Caco-2 (cell line): ENCODE measurements around the gene BACH2. TPM values are rescaled to one million over a fixed set of nuclear protein-coding genes. Genes with fewer than 3 reads are reported as not detected.

Experiments used
- BruUV-seq: library from RNA; stranded (reverse); fragments of 400-500 nt; replicated peaks from 2 replicates; lab custom pipeline; 2021; lab: Mats Ljungman, UMichigan
- CTCF ChIA-PET: fragments of 300-600 bp; sonication (Branson Sonifier 250); formaldehyde crosslinking; loops from one replicate; lab custom pipeline; 2022; ENCODE audit warnings: antibody characterized with exemption; lab: Charles Lee
- POLR2A ChIA-PET: fragments of 300-600 bp; sonication (Branson Sonifier 250); formaldehyde crosslinking; loops from one replicate; lab custom pipeline; 2022; ENCODE audit warnings: antibody characterized with exemption; lab: Charles Lee
- DNase-seq, 2 experiments: peaks; one replicate each; pipeline versions ENCODE4 v3.0.0 to v3.0.0-alpha.2; 2020 to 2022
- H3K27me3 ChIP-seq: replicated peaks from 2 replicates; pipeline ENCODE4 v1.6.0; 2011; ENCODE audit warnings: low read length; ENCODE audit not compliant: control insufficient read depth, insufficient read depth
- H3K36me3 ChIP-seq: 2 replicates; pipeline ENCODE4 v1.5.1; 2011; ENCODE audit warnings: low read length; ENCODE audit not compliant: control insufficient read depth, insufficient read depth
- H3K4me1 ChIP-seq: fragments of 250-450 bp; sonication (Bioruptor Pico); 2 replicates; pipeline ENCODE4 v1.5.1; 2020; ENCODE audit warnings: mild to moderate bottlenecking
- H3K4me3 ChIP-seq: 2 replicates; pipeline ENCODE4 v1.5.1; 2011; ENCODE audit warnings: low read depth, mild to moderate bottlenecking, control low read depth, low read length
- H3K9me3 ChIP-seq: fragments of 250-450 bp; sonication (Bioruptor Pico); 2 replicates; pipeline ENCODE4 v1.5.1; 2020; ENCODE audit warnings: mild to moderate bottlenecking, moderate library complexity
- H3K27ac Mint-ChIP-seq: one replicate; pipeline ENCODE4 v1.8.0; 2022; ENCODE audit warnings: mixed read lengths; ENCODE audit not compliant: unreplicated experiment
- H3K27me3 Mint-ChIP-seq: one replicate; pipeline ENCODE4 v1.8.0; 2022; ENCODE audit warnings: mixed read lengths; ENCODE audit not compliant: insufficient read depth, unreplicated experiment
- H3K36me3 Mint-ChIP-seq: one replicate; pipeline ENCODE4 v1.8.0; 2022; ENCODE audit warnings: mild to moderate bottlenecking, mixed read lengths; ENCODE audit not compliant: insufficient read depth, unreplicated experiment
- H3K4me1 Mint-ChIP-seq: one replicate; pipeline ENCODE4 v1.8.0; 2022; ENCODE audit warnings: low read depth, mixed read lengths; ENCODE audit not compliant: unreplicated experiment
- H3K4me3 Mint-ChIP-seq: one replicate; pipeline ENCODE4 v1.8.0; 2022; ENCODE audit warnings: mild to moderate bottlenecking, moderate library complexity, mixed read lengths; ENCODE audit not compliant: unreplicated experiment
- H3K9me3 Mint-ChIP-seq: one replicate; pipeline ENCODE4 v1.8.0; 2022; ENCODE audit warnings: mixed read lengths; ENCODE audit not compliant: unreplicated experiment
- CTCF ChIP-seq, 2 experiments: fragments of 200-600 bp in 1 of 2; IDR thresholded peaks; 1 replicate in 1 of 2; 2 replicates in 1 of 2; pipeline versions ENCODE4 v1.5.1 to v1.8.0; 2011 to 2022; ENCODE audit warnings: antibody characterized with exemption in 1 of 2, control low read depth in 1 of 2, inconsistent platforms in 1 of 2, low read depth in 1 of 2, low read length in 1 of 2, mild to moderate bottlenecking in 1 of 2, moderate library complexity in 1 of 2; ENCODE audit not compliant: insufficient read depth in 1 of 2, severe bottlenecking in 1 of 2, unreplicated experiment in 1 of 2
- intact Hi-C: fragments of 100-400 bp; cut with micrococcal nuclease; formaldehyde crosslinking; loops from one replicate; pipeline ENCODE4 v1.10.0; 2022; ENCODE audit not compliant: unreplicated experiment
- total RNA-seq: library from RNA; stranded (reverse); gene quantifications from 2 replicates; pipeline ENCODE4 v1.2.3, GENCODE V29; 2022

The BACH2 gene
- total RNA-seq, 1 experiment from 2014 or later: 0.43 TPM

- Histone ChIP-seq H3K36me3 (no peaks in the 10 kb centered on the region), H3K4me3 (no peak overlapping the region), H3K27me3 (peaks cover 7% of the 10 kb centered on the region), H3K9me3 (no peaks in the 10 kb centered on the region), H3K4me1 (peaks cover 7% of the 10 kb centered on the region; the same call in 1 of the 2 replicates)
- ChIA-PET CTCF (no interaction called here), POLR2A (no interaction called here)
- Mint-ChIP-seq H3K4me3 (peak overlapping the region; percentile 72), H3K9me3 (no peaks in the 10 kb centered on the region), H3K27ac (no peak overlapping the region), H3K4me1 (no peaks in the 10 kb centered on the region), H3K27me3 (peaks cover 14% of the 10 kb centered on the region), H3K36me3 (no peaks in the 10 kb centered on the region)
- no peak for DNase-seq
- TF ChIP-seq CTCF (IDR thresholded peaks at IDR 0.05; ENCODE audit: insufficient read depth in 1 of 2, low read depth in 1 of 2, low read length in 1 of 2, severe bottlenecking in 1 of 2, unreplicated experiment in 1 of 2): no peak
- intact Hi-C loops: no loop called here
- BruUV-seq: no TSS peak
Observed at GRCh38 chr6:90294614-90294988, 2.0 kb downstream of the BACH2 start.

GRCh38 chr6:90294008-90294511 is 2.6 kb downstream of the BACH2 start:
- Mint-ChIP-seq H3K27ac (no peak overlapping the region), H3K9me3 (no peaks in the 10 kb centered on the region), H3K36me3 (no peaks in the 10 kb centered on the region), H3K4me1 (no peaks in the 10 kb centered on the region), H3K4me3 (no peak overlapping the region), H3K27me3 (peaks cover 11% of the 10 kb centered on the region)
- POLR2A ChIA-PET: no interaction called here
- BruUV-seq: no TSS peak
- H3K36me3 ChIP-seq: no peaks in the 10 kb centered on the region
- peaks cover 7% of the 10 kb centered on the region for H3K27me3 ChIP-seq
- H3K9me3 ChIP-seq: no peaks in the 10 kb centered on the region
- no peak overlapping the region for H3K4me3 ChIP-seq
- no peak for DNase-seq
- intact Hi-C loops: no loop called here
- CTCF ChIA-PET: no interaction called here
- TF ChIP-seq CTCF (IDR thresholded peaks at IDR 0.05; ENCODE audit: insufficient read depth in 1 of 2, low read depth in 1 of 2, low read length in 1 of 2, severe bottlenecking in 1 of 2, unreplicated experiment in 1 of 2): no peak
- H3K4me1 ChIP-seq: peaks cover 7% of the 10 kb centered on the region; the same call in 1 of the 2 replicates

- Histone ChIP-seq H3K36me3 (no peaks in the 10 kb centered on the region), H3K4me1 (peaks cover 7% of the 10 kb centered on the region; the same call in 1 of the 2 replicates), H3K4me3 (no peak overlapping the region), H3K9me3 (no peaks in the 10 kb centered on the region), H3K27me3 (peaks cover 7% of the 10 kb centered on the region)
- Mint-ChIP-seq H3K27ac (no peak overlapping the region), H3K4me1 (no peaks in the 10 kb centered on the region), H3K36me3 (no peaks in the 10 kb centered on the region), H3K27me3 (peaks cover 11% of the 10 kb centered on the region), H3K4me3 (no peak overlapping the region), H3K9me3 (no peaks in the 10 kb centered on the region)
- POLR2A ChIA-PET: no interaction called here
- no TSS peak for BruUV-seq
- no peak for TF ChIP-seq CTCF (IDR thresholded peaks at IDR 0.05; ENCODE audit: insufficient read depth in 1 of 2, low read depth in 1 of 2, low read length in 1 of 2, severe bottlenecking in 1 of 2, unreplicated experiment in 1 of 2)
- CTCF ChIA-PET: no interaction called here
- intact Hi-C loops: no loop called here
- DNase-seq: no peak
Observed at GRCh38 chr6:90293319-90293953, 3.2 kb downstream of the BACH2 start.
